HG03175 (cell line): ENCODE data around the gene LAG3.
A peak's percentile ranks its signal among the peaks of the same experiment; 100 is the strongest.

Experiments used
- ATAC-seq: cut with Tn5 transposase; IDR thresholded peaks from one replicate; pipeline ENCODE4 v1.9.1; 2021; ENCODE audit warnings: mild to moderate bottlenecking, moderate library complexity; ENCODE audit not compliant: unreplicated experiment

LAG3 gene

GRCh38 chr12:6752921-6753771, 19.2 kb upstream of the LAG3 start, which contains the start of gene MLF2:
TSS of gene MLF2 (minus strand) at chr12:6753141. CDS start at chr12:6752334, 807 bp downstream.
- ATAC-seq: peak; percentile 93

- no peak for ATAC-seq
Observed at GRCh38 chr12:6753772-6754356, 18.5 kb upstream of the LAG3 start.

- no peak for ATAC-seq
Observed at GRCh38 chr12:6754411-6754810, 17.9 kb upstream of the LAG3 start.

- no peak for ATAC-seq
Observed at GRCh38 chr12:6757028-6757690, 15.2 kb upstream of the LAG3 start.

GRCh38 chr12:6758506-6759095, 13.7 kb upstream of the LAG3 start:
- no peak for ATAC-seq

GRCh38 chr12:6759741-6760140, 12.6 kb upstream of the LAG3 start:
- no peak for ATAC-seq

- no peak for ATAC-seq
Observed at GRCh38 chr12:6763380-6763779, 8.9 kb upstream of the LAG3 start.

- ATAC-seq: peak; percentile 83
Observed at GRCh38 chr12:6764011-6764828, 8.1 kb upstream of the LAG3 start.

- no peak for ATAC-seq
Observed at GRCh38 chr12:6765048-6765633, 7.2 kb upstream of the LAG3 start.

GRCh38 chr12:6765634-6766581, 6.4 kb upstream of the LAG3 start, which contains the start of gene PTMS:
TSS of gene PTMS (plus strand) at chr12:6766363. CDS start at chr12:6766706, 343 bp downstream.
- peak; percentile 17 for ATAC-seq

GRCh38 chr12:6766651-6767349, 5.5 kb upstream of the LAG3 start:
- peak; percentile 52 for ATAC-seq

GRCh38 chr12:6767353-6768319, 4.7 kb upstream of the LAG3 start:
- no peak for ATAC-seq

GRCh38 chr12:6768437-6768914, 3.8 kb upstream of the LAG3 start:
- no peak for ATAC-seq

GRCh38 chr12:6768990-6769389, 3.3 kb upstream of the LAG3 start:
- no peak for ATAC-seq

- ATAC-seq: no peak
Observed at GRCh38 chr12:6769666-6770065, 2.7 kb upstream of the LAG3 start.

- ATAC-seq: no peak
Observed at GRCh38 chr12:6770094-6770493, 2.2 kb upstream of the LAG3 start.

- ATAC-seq: no peak
Observed at GRCh38 chr12:6770600-6770999, 1.7 kb upstream of the LAG3 start.
